Measurements from ENCODE around the gene TNS1. TPM values are rescaled to one million over a fixed set of nuclear protein-coding genes. Genes with fewer than 3 reads are reported as not detected.

Gene TNS1
- polyA plus RNA-seq, 1 experiment, result 19.7 TPM

DNA sequence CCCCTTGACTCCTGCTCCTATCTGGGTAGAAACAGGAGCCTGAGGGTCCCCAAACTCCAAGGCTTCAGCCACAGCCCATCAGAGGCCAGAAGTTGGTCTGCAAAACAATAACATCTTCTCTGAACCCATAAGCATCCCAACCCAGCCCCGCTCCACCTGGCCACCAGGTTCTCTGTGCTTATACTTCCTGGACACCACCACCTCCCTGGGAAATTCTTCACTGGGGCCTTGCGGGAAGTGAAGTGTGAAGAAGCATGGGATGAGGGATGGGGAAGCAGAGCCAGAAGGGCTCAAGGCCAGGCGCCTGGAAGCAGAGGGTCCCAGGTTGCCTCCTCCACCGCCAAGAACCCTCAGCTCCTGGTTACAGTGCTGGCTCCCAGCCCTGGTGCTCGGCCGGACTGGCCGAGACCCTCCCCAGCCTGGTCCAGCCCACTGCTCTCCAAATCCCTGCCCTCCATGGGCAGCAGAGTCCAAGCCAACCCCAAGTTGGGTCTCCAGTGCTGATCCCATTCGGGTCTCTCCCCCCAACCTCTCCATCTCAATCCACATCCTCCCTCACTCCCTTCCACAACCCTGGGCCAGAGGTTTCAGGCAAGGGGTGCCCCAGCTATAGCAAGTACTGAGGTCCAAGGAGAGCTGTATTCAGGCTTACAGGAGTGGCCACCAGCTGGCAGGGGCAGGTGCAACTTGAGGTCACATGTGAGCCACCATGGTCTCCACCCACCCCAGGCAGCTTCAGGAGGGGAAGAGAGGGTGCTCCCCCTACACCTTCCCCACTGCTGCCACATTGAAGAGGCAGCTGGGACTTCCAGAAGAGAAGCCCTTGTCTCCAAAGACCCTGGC, 60.7 kb downstream of the TNS1 start:
- no peak for DNase-seq (ENCODE audit: low read depth, low spot score)
- H3K27ac ChIP-seq (ENCODE audit: low read depth, low read length), result no peak overlapping the region
- peak overlapping the region; percentile 64 for H3K4me3 ChIP-seq (ENCODE audit: low read depth, low read length)
- POLR2A ChIA-PET, result no interaction called here
- TF ChIP-seq, protein P1, sequence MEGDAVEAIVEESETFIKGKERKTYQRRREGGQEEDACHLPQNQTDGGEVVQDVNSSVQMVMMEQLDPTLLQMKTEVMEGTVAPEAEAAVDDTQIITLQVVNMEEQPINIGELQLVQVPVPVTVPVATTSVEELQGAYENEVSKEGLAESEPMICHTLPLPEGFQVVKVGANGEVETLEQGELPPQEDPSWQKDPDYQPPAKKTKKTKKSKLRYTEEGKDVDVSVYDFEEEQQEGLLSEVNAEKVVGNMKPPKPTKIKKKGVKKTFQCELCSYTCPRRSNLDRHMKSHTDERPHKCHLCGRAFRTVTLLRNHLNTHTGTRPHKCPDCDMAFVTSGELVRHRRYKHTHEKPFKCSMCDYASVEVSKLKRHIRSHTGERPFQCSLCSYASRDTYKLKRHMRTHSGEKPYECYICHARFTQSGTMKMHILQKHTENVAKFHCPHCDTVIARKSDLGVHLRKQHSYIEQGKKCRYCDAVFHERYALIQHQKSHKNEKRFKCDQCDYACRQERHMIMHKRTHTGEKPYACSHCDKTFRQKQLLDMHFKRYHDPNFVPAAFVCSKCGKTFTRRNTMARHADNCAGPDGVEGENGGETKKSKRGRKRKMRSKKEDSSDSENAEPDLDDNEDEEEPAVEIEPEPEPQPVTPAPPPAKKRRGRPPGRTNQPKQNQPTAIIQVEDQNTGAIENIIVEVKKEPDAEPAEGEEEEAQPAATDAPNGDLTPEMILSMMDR (IDR thresholded peaks at IDR 0.05; ENCODE audit: low read depth, low read length), result no peak
- no peaks in the 10 kb centered on the region for H3K27me3 ChIP-seq (ENCODE audit: control insufficient read depth, insufficient read depth, low read length)
- CTCF ChIA-PET, result interaction anchor here (2.7 kb wide), 1 partner anchor 55 kb away, joined by 13 read pairs; no protein-coding TSS in a partner anchor
- no peaks in the 10 kb centered on the region; the same call in 1 of the 2 replicates for H3K9me3 ChIP-seq (ENCODE audit: control insufficient read depth, insufficient read depth, low read length)

DNA sequence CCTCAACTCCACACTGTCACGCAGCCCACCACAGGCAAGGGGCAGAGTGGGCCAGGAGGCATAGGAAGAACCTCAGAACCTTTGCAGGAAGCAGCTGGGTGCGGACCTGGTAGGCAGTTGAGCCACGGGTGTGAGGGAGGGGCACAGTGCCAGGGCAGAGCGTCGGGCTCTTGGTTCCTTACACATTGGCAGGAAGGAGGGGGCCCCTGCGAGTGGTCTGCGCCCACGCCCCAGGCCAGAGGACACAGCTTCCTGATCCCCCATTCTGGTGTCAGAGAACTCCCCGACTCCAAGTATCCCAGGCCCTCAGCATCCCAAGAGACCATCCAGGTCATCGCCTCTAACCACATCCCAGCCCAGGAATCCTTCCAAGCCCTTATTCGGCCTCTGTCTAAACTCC, 61.5 kb downstream of the TNS1 start:
- Histone ChIP-seq H3K9me3 (ENCODE audit: control insufficient read depth, insufficient read depth, low read length) (no peaks in the 10 kb centered on the region; the same call in 1 of the 2 replicates), H3K27ac (ENCODE audit: low read depth, low read length) (no peak overlapping the region), H3K27me3 (ENCODE audit: control insufficient read depth, insufficient read depth, low read length) (no peaks in the 10 kb centered on the region), H3K4me3 (ENCODE audit: low read depth, low read length) (no peak overlapping the region)
- TF ChIP-seq, protein P1 (IDR thresholded peaks at IDR 0.05; ENCODE audit: low read depth, low read length), result no peak
- POLR2A ChIA-PET, result no interaction called here
- DNase-seq (ENCODE audit: low read depth, low spot score), result no peak
- CTCF ChIA-PET, result no interaction called here

DNA sequence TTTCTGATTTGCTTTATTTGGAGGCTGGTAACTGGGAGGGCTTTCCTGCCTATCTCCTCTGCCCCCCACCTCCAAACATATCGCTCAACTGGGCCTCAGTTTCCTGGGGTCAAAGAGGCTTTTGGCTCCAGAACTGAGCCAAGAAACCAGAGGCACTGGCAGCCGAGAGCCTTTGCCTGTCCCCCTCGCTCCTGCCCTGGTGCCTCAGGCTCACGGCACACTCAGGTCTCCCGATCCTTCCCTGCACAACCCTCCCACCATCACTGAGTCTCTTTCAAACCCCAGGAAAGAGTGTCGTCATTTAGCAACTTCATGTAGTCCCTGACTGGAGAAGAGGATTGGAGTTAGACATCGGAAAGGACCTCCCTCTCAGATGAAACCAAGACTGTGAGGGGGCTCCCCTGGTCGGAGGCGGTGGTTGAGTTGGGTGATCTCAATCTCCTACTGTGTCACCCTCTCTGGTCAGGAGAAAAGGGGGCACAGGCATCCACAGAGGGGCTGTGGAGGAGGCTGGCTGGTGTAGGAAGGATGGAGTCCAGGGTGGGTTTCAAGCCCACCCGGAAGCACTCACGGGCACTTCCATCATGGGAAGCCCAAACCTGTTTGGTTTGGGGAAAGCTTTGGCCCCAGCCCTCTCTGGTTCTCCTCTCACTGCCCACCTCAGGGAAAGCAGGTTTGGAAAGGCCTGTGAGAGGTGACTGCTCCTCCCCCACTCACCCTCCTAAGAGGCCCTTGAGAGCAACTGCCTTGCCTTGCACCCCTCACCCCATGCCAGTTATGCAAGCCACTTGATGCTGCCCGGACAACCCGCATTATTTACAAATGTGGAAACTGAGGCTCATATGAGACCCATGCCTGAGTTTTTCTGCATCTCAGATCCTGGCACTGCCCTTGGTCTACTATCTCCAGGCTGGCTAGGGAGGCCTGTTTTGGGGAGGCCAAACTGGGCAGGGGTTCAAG, 62.3 kb downstream of the TNS1 start:
- ChIA-PET POLR2A (no interaction called here), CTCF (interaction anchor here (1.0 kb wide), 1 partner anchor 41 kb away, joined by 3 read pairs; no protein-coding TSS in a partner anchor)
- Histone ChIP-seq H3K4me3 (ENCODE audit: low read depth, low read length) (no peak overlapping the region), H3K9me3 (ENCODE audit: control insufficient read depth, insufficient read depth, low read length) (no peaks in the 10 kb centered on the region; the same call in 1 of the 2 replicates), H3K27ac (ENCODE audit: low read depth, low read length) (no peak overlapping the region), H3K27me3 (ENCODE audit: control insufficient read depth, insufficient read depth, low read length) (no peaks in the 10 kb centered on the region)
- DNase-seq (ENCODE audit: low read depth, low spot score), result no peak
- TF ChIP-seq, protein P1 (IDR thresholded peaks at IDR 0.05; ENCODE audit: low read depth, low read length), result no peak

DNA sequence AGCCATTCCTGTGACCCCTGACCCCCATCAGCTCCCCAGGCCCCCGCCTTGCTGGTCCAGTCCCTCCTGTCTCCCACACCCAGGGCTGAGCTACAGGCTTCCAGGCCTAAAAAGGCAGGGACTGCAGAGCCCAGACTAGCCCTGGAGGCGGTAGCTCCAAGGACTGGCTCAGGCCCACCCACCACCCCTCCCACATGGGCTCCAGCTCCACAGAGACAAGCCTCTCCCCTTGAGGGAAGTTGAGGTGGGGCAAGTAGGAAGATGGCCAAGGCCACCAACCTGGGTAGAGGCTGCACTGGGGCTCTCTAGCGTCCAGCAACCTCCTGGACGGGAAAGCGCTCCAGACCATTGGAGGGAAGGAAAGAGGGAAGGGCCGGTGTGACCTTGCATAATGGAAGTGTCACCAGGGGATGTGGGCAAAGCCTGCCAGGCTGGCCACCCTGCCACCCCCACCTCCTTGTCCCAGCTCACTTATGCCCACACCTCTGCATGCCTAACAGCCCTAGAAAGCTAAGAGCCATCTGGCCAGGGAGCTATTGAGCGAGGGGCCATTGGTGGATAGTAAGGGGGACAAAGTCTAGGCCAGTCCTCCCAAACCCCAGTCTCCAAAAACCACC, 63.1 kb downstream of the TNS1 start:
- Histone ChIP-seq H3K4me3 (ENCODE audit: low read depth, low read length) (no peak overlapping the region), H3K27ac (ENCODE audit: low read depth, low read length) (no peak overlapping the region), H3K27me3 (ENCODE audit: control insufficient read depth, insufficient read depth, low read length) (no peaks in the 10 kb centered on the region), H3K9me3 (ENCODE audit: control insufficient read depth, insufficient read depth, low read length) (no peaks in the 10 kb centered on the region; the same call in 1 of the 2 replicates)
- CTCF ChIA-PET, result interaction anchor here (1.0 to 1.3 kb wide), 2 partner anchors 41 to 154 kb away, joined by 3 to 5 read pairs; no protein-coding TSS in a partner anchor
- TF ChIP-seq, protein P1 (IDR thresholded peaks at IDR 0.05; ENCODE audit: low read depth, low read length), result no peak
- POLR2A ChIA-PET, result no interaction called here
- DNase-seq (ENCODE audit: low read depth, low spot score), result no peak

Data from AG04450 (cell line).